GM19035 (cell line): ENCODE measurements around the gene STRIP2.
A peak's percentile ranks its signal among the peaks of the same experiment; 100 is the strongest.

ENCODE experiments used
- ATAC-seq: cut with Tn5 transposase; IDR thresholded peaks from one replicate; pipeline ENCODE4 v1.9.1; 2021; ENCODE audit not compliant: unreplicated experiment

The STRIP2 gene

GRCh38 chr7:129489491-129489890, 55.3 kb downstream of the STRIP2 start:
- ATAC-seq = no peak

- no peak for ATAC-seq
Observed at GRCh38 chr7:129492391-129492790, 58.2 kb downstream of the STRIP2 start.

GRCh38 chr7:129493555-129493954, 59.3 kb downstream of the STRIP2 start:
- ATAC-seq = no peak

- ATAC-seq = peak; percentile 91
Observed at GRCh38 chr7:129494041-129494440, 59.8 kb downstream of the STRIP2 start.

- no peak for ATAC-seq
Observed at GRCh38 chr7:129495987-129496386, 61.8 kb downstream of the STRIP2 start.

GRCh38 chr7:129496653-129497052, 62.4 kb downstream of the STRIP2 start:
- no peak for ATAC-seq

GRCh38 chr7:129497156-129497555, 62.9 kb downstream of the STRIP2 start:
- ATAC-seq = no peak

GRCh38 chr7:129498021-129498420, 63.8 kb downstream of the STRIP2 start:
- no peak for ATAC-seq

GRCh38 chr7:129499999-129500398, 65.8 kb downstream of the STRIP2 start:
- no peak for ATAC-seq

- peak; percentile 89 for ATAC-seq
Observed at GRCh38 chr7:129501760-129502707, 67.8 kb downstream of the STRIP2 start, which contains the start of gene SMKR1. Gene SMKR1, plus strand, starts transcription at chr7:129502531. Its CDS starts 294 bp downstream, at chr7:129502825.

GRCh38 chr7:129502708-129503685, 68.8 kb downstream of the STRIP2 start:
- no peak for ATAC-seq

GRCh38 chr7:129503725-129504124, 69.5 kb downstream of the STRIP2 start:
- no peak for ATAC-seq

GRCh38 chr7:129512192-129512591, 78.0 kb downstream of the STRIP2 start:
- ATAC-seq = no peak

- ATAC-seq = no peak
Observed at GRCh38 chr7:129513546-129513945, 79.3 kb downstream of the STRIP2 start.

GRCh38 chr7:129514683-129515082, 80.5 kb downstream of the STRIP2 start:
- no peak for ATAC-seq

- ATAC-seq = no peak
Observed at GRCh38 chr7:129515381-129515780, 81.1 kb downstream of the STRIP2 start.

GRCh38 chr7:129517931-129518330, 83.7 kb downstream of the STRIP2 start:
- ATAC-seq = no peak

GRCh38 chr7:129519464-129519863, 85.2 kb downstream of the STRIP2 start:
- ATAC-seq = no peak

GRCh38 chr7:129522088-129522970, 88.1 kb downstream of the STRIP2 start:
- no peak for ATAC-seq

- ATAC-seq = no peak
Observed at GRCh38 chr7:129522971-129523340, 88.7 kb downstream of the STRIP2 start.
